ENCODE data around the gene IQCF2. TPM values are rescaled to one million over a fixed set of nuclear protein-coding genes. Genes with fewer than 3 reads are reported as not detected.

Gene IQCF2
- total RNA-seq, 1 experiment from 2014 or later = not detected

DNA sequence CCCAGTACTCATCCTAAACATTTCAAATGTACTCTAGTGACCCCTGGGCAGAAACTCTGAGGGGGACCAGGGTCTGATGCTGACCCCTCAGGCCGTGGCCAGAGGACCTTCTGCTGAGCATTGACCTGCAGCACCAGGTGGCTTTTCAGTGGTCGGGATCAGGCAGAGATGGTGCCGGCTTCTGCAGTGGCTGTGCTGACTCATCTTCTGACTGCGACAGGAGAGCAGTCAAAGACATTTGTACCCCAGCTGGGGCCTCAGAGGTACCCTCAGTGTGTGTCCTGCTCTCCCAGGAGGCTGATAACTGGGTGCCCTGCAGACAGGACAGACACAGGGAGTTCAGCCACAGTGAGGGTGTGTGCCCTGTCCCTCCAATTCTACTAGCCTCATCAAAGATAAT is 45.8 kb upstream of the IQCF2 start:
- BruUV-seq (replicated peaks) = no TSS peak
- Mint-ChIP-seq H3K27me3 (ENCODE audit: insufficient read depth, unreplicated experiment) (peaks cover 18% of the 10 kb centered on the region), H3K9me3 (ENCODE audit: unreplicated experiment) (no peaks in the 10 kb centered on the region), H3K4me3 (ENCODE audit: unreplicated experiment) (no peak overlapping the region), H3K4me1 (ENCODE audit: low read depth, unreplicated experiment) (no peaks in the 10 kb centered on the region), H3K36me3 (ENCODE audit: insufficient read depth, unreplicated experiment) (no peaks in the 10 kb centered on the region), H3K27ac (ENCODE audit: unreplicated experiment) (no peak overlapping the region)
- DNase-seq = no peak
- CTCF ChIA-PET = no interaction called here
- Histone ChIP-seq H3K27me3 (replicated peaks; ENCODE audit: control insufficient read depth, insufficient read depth, low read length) (no peaks in the 10 kb centered on the region), H3K9me3 (no peaks in the 10 kb centered on the region), H3K4me3 (ENCODE audit: low read depth, low read length) (no peak overlapping the region), H3K36me3 (ENCODE audit: control insufficient read depth, insufficient read depth, low read length) (no peaks in the 10 kb centered on the region), H3K4me1 (no peaks in the 10 kb centered on the region)
- TF ChIP-seq, protein P1, sequence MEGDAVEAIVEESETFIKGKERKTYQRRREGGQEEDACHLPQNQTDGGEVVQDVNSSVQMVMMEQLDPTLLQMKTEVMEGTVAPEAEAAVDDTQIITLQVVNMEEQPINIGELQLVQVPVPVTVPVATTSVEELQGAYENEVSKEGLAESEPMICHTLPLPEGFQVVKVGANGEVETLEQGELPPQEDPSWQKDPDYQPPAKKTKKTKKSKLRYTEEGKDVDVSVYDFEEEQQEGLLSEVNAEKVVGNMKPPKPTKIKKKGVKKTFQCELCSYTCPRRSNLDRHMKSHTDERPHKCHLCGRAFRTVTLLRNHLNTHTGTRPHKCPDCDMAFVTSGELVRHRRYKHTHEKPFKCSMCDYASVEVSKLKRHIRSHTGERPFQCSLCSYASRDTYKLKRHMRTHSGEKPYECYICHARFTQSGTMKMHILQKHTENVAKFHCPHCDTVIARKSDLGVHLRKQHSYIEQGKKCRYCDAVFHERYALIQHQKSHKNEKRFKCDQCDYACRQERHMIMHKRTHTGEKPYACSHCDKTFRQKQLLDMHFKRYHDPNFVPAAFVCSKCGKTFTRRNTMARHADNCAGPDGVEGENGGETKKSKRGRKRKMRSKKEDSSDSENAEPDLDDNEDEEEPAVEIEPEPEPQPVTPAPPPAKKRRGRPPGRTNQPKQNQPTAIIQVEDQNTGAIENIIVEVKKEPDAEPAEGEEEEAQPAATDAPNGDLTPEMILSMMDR (IDR thresholded peaks at IDR 0.05; ENCODE audit: insufficient read depth in 1 of 2, low read depth in 1 of 2, low read length in 1 of 2, severe bottlenecking in 1 of 2, unreplicated experiment in 1 of 2) = no peak
- intact Hi-C loops (cut with micrococcal nuclease; ENCODE audit: unreplicated experiment) = no loop called here
- POLR2A ChIA-PET = no interaction called here

DNA sequence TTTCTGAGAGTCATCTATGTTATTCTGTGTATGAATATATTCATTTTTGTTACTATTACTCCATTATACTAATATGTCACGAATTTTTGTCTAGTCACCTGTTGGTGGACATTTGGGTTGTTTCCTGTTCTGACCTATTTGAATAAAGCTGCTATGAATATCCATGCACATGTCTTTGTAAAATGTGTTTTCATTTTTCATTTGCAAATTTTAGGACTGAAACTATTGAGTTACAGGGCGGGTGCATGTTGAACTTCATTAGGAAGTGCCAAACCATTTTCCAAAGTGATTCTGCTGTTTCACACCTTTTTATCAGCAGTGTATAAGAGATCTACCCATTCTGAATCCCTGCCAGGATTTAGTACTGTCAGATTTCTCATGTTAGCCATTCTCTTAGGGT is 44.7 kb upstream of the IQCF2 start:
- Mint-ChIP-seq H3K36me3 (ENCODE audit: insufficient read depth, unreplicated experiment) (no peaks in the 10 kb centered on the region), H3K4me1 (ENCODE audit: low read depth, unreplicated experiment) (no peaks in the 10 kb centered on the region), H3K27me3 (ENCODE audit: insufficient read depth, unreplicated experiment) (peaks cover 12% of the 10 kb centered on the region), H3K27ac (ENCODE audit: unreplicated experiment) (no peak overlapping the region), H3K9me3 (ENCODE audit: unreplicated experiment) (peaks cover 4% of the 10 kb centered on the region), H3K4me3 (ENCODE audit: unreplicated experiment) (no peak overlapping the region)
- no TSS peak for BruUV-seq (replicated peaks)
- TF ChIP-seq, protein P1 (IDR thresholded peaks at IDR 0.05; ENCODE audit: insufficient read depth in 1 of 2, low read depth in 1 of 2, low read length in 1 of 2, severe bottlenecking in 1 of 2, unreplicated experiment in 1 of 2) = no peak
- Histone ChIP-seq H3K4me3 (ENCODE audit: low read depth, low read length) (no peak overlapping the region), H3K27me3 (replicated peaks; ENCODE audit: control insufficient read depth, insufficient read depth, low read length) (no peaks in the 10 kb centered on the region), H3K9me3 (no peaks in the 10 kb centered on the region), H3K4me1 (no peaks in the 10 kb centered on the region), H3K36me3 (ENCODE audit: control insufficient read depth, insufficient read depth, low read length) (no peaks in the 10 kb centered on the region)
- intact Hi-C loops (cut with micrococcal nuclease; ENCODE audit: unreplicated experiment) = no loop called here
- DNase-seq = no peak
- ChIA-PET POLR2A (no interaction called here), CTCF (no interaction called here)

DNA sequence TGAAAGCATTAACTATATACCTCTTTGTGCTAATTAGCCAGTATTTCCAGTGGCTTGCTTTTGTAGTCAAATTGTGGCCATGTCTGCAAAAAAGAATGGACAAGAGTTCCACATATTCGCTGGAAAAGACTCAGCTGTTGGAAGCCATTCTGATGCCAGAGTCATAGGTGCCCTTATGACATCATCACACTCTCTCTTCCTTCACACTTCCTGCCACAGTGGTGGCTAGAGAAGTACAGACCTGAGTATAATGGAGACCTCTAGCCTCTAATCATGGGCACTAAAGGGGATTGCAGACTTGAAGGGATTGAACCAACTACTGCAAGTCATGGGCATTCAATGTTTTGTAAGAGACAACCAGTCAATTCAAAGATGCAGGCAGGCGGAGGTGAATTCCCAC is 44.0 kb upstream of the IQCF2 start:
- H3K9me3 ChIP-seq = no peaks in the 10 kb centered on the region
- no peaks in the 10 kb centered on the region for H3K4me1 Mint-ChIP-seq (ENCODE audit: low read depth, unreplicated experiment)
- no peaks in the 10 kb centered on the region for H3K27me3 ChIP-seq (replicated peaks; ENCODE audit: control insufficient read depth, insufficient read depth, low read length)
- TF ChIP-seq, protein P1 (IDR thresholded peaks at IDR 0.05; ENCODE audit: insufficient read depth in 1 of 2, low read depth in 1 of 2, low read length in 1 of 2, severe bottlenecking in 1 of 2, unreplicated experiment in 1 of 2) = no peak
- no peak overlapping the region for H3K4me3 Mint-ChIP-seq (ENCODE audit: unreplicated experiment)
- peaks cover 9% of the 10 kb centered on the region for H3K9me3 Mint-ChIP-seq (ENCODE audit: unreplicated experiment)
- DNase-seq = no peak
- H3K36me3 Mint-ChIP-seq (ENCODE audit: insufficient read depth, unreplicated experiment) = no peaks in the 10 kb centered on the region
- BruUV-seq (replicated peaks) = no TSS peak
- H3K27ac Mint-ChIP-seq (ENCODE audit: unreplicated experiment) = no peak overlapping the region
- intact Hi-C loops (cut with micrococcal nuclease; ENCODE audit: unreplicated experiment) = no loop called here
- H3K36me3 ChIP-seq (ENCODE audit: control insufficient read depth, insufficient read depth, low read length) = no peaks in the 10 kb centered on the region
- H3K4me1 ChIP-seq = no peaks in the 10 kb centered on the region
- CTCF ChIA-PET = no interaction called here
- no peak overlapping the region for H3K4me3 ChIP-seq (ENCODE audit: low read depth, low read length)
- POLR2A ChIA-PET = no interaction called here
- peaks cover 12% of the 10 kb centered on the region for H3K27me3 Mint-ChIP-seq (ENCODE audit: insufficient read depth, unreplicated experiment)

Measured in Caco-2 (cell line).